NB4 (cell line): Measurements from ENCODE around the gene NAPSA.

Source experiments
- POLR2A ChIP-seq: IDR thresholded peaks from 2 replicates; pipeline ENCODE4 v1.6.1; 2011; ENCODE audit warnings: mild to moderate bottlenecking; ENCODE audit not compliant: insufficient read length; ENCODE audit errors: extremely low read depth
- TF ChIP-seq, protein P1 (sequence below): IDR thresholded peaks from one replicate; pipeline ENCODE4 v1.5.1; 2012; ENCODE audit warnings: low read depth, low read length

DNA sequence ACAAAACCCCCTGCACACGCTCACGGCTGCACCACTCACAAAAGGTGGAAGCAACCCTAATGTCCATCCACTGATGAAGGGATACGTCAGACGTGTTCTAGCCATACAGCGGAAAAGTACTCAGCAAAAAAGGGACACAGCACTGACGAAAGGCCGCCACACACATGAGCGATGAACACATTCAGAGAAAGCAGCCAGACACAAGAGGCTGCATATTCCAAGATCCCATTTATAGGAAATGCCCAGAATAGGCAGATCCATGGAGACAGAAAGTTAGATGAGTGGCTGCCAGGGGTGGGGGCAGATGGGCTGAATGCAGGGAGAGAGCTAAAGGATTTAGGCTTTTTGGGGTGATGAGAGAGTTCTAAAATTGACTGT is 22.4 kb upstream of the NAPSA start:
- TF ChIP-seq POLR2A, result no peak
- TF ChIP-seq, protein P1, sequence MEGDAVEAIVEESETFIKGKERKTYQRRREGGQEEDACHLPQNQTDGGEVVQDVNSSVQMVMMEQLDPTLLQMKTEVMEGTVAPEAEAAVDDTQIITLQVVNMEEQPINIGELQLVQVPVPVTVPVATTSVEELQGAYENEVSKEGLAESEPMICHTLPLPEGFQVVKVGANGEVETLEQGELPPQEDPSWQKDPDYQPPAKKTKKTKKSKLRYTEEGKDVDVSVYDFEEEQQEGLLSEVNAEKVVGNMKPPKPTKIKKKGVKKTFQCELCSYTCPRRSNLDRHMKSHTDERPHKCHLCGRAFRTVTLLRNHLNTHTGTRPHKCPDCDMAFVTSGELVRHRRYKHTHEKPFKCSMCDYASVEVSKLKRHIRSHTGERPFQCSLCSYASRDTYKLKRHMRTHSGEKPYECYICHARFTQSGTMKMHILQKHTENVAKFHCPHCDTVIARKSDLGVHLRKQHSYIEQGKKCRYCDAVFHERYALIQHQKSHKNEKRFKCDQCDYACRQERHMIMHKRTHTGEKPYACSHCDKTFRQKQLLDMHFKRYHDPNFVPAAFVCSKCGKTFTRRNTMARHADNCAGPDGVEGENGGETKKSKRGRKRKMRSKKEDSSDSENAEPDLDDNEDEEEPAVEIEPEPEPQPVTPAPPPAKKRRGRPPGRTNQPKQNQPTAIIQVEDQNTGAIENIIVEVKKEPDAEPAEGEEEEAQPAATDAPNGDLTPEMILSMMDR, result no peak
